ENCODE measurements around the gene PARD3.

Gene PARD3

DNA sequence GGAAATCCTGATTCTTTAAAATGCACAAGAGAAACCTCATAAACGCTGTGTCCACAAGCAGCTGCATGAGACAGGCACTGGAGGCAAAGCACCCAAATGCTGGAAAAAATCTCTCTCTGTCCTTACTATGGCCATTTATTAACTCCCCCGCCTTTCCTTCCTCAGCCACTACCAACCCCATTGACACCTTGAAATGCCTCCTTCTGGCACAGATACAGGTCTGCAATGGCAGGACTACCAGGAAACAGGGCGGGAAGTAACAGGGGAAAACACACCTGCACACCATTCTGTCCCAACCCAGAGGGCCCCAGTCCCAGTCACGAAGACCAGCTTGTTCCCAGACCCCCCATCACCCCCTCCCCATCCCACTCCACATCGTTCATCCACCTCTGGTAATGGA lies 224.3 kb downstream of the PARD3 start:
- DNase-seq (ENCODE audit: low read depth in 1 of 2, low spot score in 1 of 2), result no peak

DNA sequence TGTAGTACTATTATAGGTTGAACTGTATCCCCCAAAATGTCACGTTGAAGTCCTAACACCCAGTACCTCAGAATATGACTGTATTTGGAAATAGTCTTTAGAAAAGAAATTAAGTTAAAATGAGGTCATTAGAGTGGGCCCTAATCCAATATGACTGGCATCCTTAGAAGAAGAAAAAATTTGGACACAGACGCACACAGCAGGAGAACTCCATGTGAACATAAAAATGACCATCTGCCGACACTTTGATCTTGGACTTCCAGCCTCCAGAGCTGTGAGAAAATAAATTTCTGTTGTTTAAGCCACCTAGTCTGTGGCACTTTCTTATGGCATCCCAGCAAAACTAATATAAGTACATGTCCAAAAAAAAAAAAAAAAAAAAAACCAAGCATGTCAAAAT lies 225.8 kb downstream of the PARD3 start:
- no peak for DNase-seq (ENCODE audit: low read depth in 1 of 2, low spot score in 1 of 2)

GRCh38 chr10:34587680-34588019 lies 227.4 kb downstream of the PARD3 start:
- no peak for DNase-seq (ENCODE audit: low read depth in 1 of 2, low spot score in 1 of 2)

DNA sequence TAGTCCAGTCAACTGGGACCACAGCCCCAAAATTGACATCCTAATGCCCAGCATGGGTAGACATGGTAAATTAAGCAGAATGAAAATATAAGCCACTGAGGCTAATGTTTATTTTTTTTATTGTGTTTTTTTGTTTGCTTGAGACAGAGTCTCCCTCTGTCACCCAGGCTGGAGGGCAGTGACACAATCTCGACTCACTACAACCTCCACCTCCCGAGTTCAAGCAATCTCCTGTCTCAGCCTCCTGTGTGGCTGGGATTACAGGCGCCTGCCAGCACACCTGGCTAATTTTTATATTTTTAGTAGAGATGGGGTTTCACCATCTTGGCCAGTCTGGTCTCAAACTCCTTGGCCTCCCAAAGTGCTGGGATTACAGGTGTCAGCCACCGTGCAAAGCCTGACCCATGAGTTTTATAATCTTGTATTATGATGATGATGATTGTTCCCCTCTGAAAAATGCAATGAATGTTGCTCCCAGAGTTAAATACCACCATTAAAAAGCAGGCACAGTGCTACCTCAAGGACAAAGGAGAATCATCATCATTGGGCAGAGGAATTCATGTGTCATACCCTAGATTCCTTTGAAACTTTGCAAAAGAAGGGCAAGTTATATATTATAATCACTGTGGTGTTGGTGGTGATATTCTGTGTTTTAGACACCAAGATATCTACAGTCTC lies 228.0 kb downstream of the PARD3 start:
- DNase-seq (ENCODE audit: low read depth in 1 of 2, low spot score in 1 of 2), result no peak

- no peak for DNase-seq (ENCODE audit: low read depth in 1 of 2, low spot score in 1 of 2)
Measured at GRCh38 chr10:34585422-34586112, 229.5 kb downstream of the PARD3 start.

DNA sequence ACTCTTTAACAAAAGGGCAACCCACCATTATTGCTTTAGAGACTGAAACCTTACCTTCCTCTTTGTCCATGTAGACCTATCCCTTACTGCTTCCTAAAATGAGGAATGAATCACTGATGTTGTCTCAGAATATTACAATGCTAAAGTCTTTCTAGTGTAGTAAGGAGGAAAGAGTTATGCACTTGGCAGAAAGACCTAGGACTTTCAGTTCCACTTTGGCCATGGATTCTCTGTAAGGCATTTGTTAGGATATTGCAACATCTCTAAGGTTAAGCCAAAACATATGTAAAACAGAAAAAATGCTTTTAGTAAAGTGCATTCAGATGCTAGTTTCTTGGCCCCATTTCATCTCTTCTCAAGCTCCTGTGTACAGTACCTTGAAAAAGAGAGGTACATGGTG lies 230.9 kb downstream of the PARD3 start:
- DNase-seq (ENCODE audit: low read depth in 1 of 2, low spot score in 1 of 2), result no peak

DNA sequence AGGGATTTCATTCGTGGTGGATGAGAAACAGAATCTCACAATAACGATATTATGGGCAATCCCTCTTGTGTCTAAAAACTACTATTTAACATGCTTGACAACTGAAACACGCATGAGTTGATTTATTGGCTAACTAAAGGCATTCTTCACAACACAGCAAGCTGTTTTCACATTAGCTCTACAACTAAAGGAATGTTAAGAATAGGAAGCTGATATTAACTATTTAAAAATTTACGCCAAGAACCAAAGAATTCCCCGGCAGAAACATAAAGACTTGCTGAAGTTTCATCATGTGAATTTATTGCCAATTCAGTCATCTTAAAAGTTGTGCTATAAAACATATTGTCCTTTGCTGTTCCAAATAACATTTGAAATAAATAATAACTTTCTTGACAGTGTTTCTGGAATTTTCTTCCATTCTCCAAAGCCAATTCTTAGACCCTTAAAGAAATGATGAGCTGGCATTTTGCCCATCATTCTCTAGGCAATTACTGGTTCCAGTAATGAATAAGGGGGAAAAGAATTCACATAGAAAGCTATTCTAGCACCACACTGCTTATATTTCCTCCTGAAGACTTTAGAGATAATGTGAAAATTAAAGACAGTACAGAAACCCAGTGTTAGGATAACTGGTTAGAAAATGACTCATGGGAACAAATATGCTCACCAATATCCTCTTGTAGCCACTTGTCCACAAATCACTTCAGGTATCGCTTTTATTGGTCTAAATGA lies 233.1 kb downstream of the PARD3 start:
- no peak for DNase-seq (ENCODE audit: low read depth in 1 of 2, low spot score in 1 of 2)

DNA sequence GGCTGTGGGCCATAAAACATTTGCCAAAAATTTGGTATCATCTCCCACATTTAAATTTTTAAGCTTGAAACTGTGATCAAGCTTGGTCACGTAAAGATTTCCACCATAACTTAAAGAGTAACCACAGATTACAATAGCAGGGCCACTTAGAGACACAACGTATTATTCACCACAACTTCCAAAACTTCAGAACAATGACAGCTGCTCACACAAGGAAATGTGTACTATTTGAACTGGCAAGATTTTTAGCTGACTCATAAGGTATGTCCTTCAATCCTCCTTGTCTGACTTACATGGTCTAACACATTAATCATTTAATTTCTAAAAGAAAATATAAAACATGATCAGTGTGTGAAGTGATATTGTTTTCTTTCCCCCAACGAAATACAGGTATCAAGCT lies 234.5 kb downstream of the PARD3 start:
- no peak for DNase-seq (ENCODE audit: low read depth in 1 of 2, low spot score in 1 of 2)

GRCh38 chr10:34580214-34580613 lies 234.9 kb downstream of the PARD3 start:
- DNase-seq (ENCODE audit: low read depth in 1 of 2, low spot score in 1 of 2), result no peak

DNA sequence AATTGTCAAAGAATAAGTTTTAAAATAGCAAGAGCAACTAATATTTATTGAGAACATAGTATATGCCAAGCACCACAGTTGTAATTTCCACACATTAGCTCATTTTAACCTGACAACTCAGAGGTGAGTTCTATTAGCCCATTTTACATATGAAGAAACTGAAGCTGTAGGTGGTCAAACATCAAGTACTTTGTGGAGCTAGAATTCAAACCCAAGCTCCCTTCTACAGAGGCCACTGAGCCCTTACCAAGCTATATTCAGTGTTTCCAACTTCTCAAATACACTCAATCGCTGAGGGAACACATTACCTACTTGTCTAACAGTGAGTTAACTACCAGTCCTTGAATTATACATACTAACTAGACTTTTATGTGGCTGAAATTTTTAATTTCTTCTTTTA lies 236.6 kb downstream of the PARD3 start:
- DNase-seq (ENCODE audit: low read depth in 1 of 2, low spot score in 1 of 2), result no peak

- no peak for DNase-seq (ENCODE audit: low read depth in 1 of 2, low spot score in 1 of 2)
Measured at GRCh38 chr10:34576797-34577196, 238.3 kb downstream of the PARD3 start.

GRCh38 chr10:34575882-34576281 lies 239.2 kb downstream of the PARD3 start:
- no peak for DNase-seq (ENCODE audit: low read depth in 1 of 2, low spot score in 1 of 2)

- DNase-seq (ENCODE audit: low read depth in 1 of 2, low spot score in 1 of 2), result no peak
Measured at GRCh38 chr10:34574353-34574934, 240.7 kb downstream of the PARD3 start.

DNA sequence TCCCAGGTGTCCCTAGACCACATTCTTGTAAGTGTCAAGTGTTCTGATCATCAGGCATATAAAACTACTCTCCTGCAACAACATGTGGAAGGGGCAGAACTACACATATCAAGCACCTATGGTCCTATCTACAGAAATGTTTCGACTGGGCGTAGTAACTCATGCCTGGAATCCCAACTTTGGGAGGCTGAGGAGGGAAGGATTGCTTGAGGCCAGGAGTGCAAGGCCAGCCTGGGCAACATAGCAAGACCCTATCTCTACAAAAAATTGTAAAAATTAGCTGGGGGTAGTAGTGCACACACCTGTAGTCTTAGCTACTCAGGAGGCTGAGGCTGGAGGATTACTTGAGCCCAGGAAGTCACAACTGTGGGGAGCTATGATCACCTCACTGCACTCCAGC lies 244.2 kb downstream of the PARD3 start:
- no peak for DNase-seq (ENCODE audit: low read depth in 1 of 2, low spot score in 1 of 2)

DNA sequence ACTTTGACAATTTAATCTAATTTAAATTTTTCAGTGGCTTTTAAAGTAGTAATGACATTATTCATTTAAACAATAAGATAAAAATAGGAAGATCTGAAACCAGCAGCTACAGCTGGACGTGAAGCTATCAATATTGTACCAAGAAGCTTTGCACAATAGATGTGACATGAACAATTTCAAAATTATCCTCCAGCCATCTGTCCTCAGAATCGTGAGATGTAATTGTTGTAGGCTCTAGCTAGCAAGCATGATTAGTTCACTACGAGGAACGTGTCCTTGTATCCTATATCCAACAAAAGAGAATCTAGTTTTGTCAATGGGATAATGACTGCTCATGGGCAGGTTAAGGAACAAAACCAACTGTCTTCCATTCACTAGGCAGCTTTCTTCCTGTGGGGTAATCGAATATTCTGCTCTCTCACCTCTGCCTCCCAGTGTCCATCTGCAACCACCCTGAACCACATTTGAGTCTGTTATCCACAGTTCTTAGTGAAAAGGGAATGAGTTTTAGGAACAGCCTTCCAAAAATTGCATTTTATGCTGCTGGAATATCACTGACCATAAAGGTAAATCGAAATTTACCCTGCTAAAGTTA lies 247.3 kb downstream of the PARD3 start:
- no peak for DNase-seq (ENCODE audit: low read depth in 1 of 2, low spot score in 1 of 2)

DNA sequence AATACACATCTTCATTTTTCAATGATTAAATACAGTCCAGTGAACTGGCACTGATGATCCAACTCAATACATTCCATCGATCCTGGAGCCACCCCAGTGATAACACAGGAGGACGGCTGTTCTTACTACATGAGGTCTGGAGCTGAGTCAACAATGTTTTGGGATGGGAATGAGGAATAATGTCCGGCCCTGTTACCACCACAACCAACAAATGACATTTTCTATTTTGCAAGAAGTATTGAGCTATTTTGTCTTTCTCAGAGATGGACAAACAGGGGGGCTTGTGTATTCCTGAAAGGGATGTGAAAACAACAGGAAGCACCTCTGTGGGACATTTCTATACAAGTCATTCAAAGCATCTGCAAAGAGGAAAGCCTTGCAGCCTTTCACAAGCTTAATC lies 249.2 kb downstream of the PARD3 start:
- DNase-seq (ENCODE audit: low read depth in 1 of 2, low spot score in 1 of 2), result no peak

- no peak for DNase-seq (ENCODE audit: low read depth in 1 of 2, low spot score in 1 of 2)
Measured at GRCh38 chr10:34558093-34558583, 257.0 kb downstream of the PARD3 start.

GRCh38 chr10:34557173-34557572 lies 257.9 kb downstream of the PARD3 start:
- DNase-seq (ENCODE audit: low read depth in 1 of 2, low spot score in 1 of 2), result no peak

DNA sequence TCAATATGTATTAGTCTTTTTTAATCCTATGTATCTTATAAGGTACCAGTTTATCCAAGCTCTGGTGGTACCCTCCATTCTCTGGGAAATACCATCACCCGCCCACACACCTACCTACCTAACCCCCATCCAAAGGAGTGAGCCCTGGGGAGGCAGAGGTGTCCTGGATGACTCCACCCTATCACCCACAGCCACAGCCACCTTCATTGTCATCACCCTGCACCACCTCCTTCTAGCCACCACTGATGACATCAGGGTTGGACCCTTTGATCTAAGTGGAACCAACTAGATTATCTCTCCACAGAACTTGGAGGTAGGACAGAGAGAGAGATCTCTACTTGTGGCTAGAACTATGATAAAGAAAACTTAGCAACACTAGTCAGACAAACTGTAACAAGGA lies 259.4 kb downstream of the PARD3 start:
- DNase-seq (ENCODE audit: low read depth in 1 of 2, low spot score in 1 of 2), result no peak

DNA sequence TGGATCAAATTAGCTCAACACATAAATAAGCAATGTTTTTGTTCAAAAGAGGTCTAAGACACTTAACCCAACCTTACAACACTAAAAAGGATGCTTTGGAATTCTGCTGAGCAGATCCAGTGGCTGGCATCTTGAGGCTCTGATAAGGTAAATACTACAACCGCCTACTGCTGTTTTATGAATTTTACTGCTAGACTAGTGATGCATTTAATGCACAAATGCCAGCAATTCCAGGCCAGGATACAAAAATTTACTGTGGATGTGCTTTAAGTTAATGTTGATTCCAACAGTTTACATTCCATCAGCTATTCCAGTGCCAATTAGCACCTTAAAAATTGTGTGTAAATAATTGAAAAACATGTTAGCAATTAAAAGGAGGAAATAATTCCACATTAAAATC lies 261.3 kb downstream of the PARD3 start:
- no peak for DNase-seq (ENCODE audit: low read depth in 1 of 2, low spot score in 1 of 2)

DNA sequence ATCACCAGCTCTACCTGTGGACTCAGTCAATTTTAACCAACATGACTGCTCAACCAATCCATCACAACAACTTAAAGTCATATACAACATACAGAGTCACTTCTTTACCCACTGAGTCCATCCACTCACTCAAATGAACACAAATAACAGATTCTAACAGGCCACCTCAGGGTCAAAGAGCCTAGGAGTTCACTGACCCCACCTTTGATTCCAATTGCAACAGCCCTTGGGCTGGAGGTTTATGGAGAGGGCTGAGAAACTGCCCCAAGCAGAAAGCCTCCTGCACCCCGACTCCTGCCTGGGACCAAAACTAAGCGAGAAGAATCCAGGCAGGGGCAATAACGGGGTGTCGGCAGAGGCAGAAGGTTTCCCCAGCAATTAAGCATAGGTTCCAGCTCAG lies 263.8 kb downstream of the PARD3 start:
- no peak for DNase-seq (ENCODE audit: low read depth in 1 of 2, low spot score in 1 of 2)

- DNase-seq (ENCODE audit: low read depth in 1 of 2, low spot score in 1 of 2), result no peak
Measured at GRCh38 chr10:34549953-34550352, 265.1 kb downstream of the PARD3 start.
